ENCODE results near the gene TET3.

The TET3 gene

DNA sequence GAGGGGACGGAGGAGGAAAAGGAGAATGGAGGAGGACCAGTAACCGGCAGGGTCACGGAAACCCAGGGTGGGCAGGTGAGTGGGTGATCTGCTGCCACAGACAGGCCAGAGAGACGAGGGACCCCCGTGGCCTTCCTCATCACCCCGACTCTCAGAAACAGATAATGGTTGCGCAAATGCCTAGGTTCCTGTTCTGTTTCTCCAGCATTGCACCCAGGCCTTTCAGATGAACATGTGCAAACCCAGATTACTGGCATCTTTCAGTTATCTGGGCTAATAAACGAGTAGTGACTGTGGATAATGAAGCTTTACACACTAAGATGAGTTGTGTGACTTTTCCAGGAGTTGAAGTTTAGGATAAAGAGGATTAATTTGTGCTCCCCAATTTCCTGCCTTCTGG is 46.5 kb downstream of the TET3 start:
- no peak for DNase-seq (ENCODE audit: low read depth, low spot score)

DNA sequence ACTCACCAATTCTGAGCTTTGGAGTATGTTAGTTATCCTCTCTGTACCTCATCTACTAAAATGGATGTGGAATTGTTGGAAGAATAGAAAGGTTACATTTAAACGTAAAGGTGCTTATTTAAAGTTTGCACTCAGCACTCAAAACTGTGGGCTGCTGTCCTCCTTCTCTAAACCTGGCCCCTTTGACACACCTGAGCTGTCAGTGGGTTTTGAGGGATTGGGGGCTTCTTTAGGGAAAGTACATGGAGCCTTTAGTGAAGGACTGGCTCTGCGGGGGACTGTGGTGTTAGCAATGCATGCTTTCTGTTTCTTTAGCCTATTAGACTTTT is 47.2 kb downstream of the TET3 start:
- no peak for DNase-seq (ENCODE audit: low read depth, low spot score)

GRCh38 chr2:74033375-74033774 is 48.7 kb downstream of the TET3 start:
- no peak for DNase-seq (ENCODE audit: low read depth, low spot score)
